NT2/D1 (cell line): ENCODE measurements around the gene DPP6.
"Not testable (repeated sequence)": the region's sequence is repeated elsewhere in the genome, so short reads cannot be mapped to it uniquely, and the experiment has no call there.

ENCODE experiments used
- DNase-seq: peaks from one replicate; pipeline ENCODE4 v3.0.0-alpha.2; 2011; ENCODE audit warnings: low read depth, low spot score
- H3K27me3 ChIP-seq: 2 replicates; pipeline ENCODE4 v1.6.0; 2011; ENCODE audit warnings: mild to moderate bottlenecking; ENCODE audit not compliant: insufficient read length, insufficient read depth
- H3K36me3 ChIP-seq: 2 replicates; pipeline ENCODE4 v1.6.1; 2011; ENCODE audit warnings: mild to moderate bottlenecking, low read length, mixed read lengths; ENCODE audit not compliant: insufficient read depth, insufficient read length
- H3K4me1 ChIP-seq: 2 replicates; pipeline ENCODE4 v1.5.1; 2011; ENCODE audit not compliant: insufficient read depth, insufficient read length
- H3K4me3 ChIP-seq: 2 replicates; pipeline ENCODE4 v1.5.1; 2011; ENCODE audit warnings: low read depth; ENCODE audit not compliant: insufficient read length
- H3K9ac ChIP-seq: 2 replicates; pipeline ENCODE4 v1.6.0; 2011; ENCODE audit warnings: low read depth; ENCODE audit not compliant: insufficient read length
- H3K9me3 ChIP-seq: 2 replicates; pipeline ENCODE4 v1.5.1; 2011; ENCODE audit warnings: mild to moderate bottlenecking, low read length; ENCODE audit not compliant: insufficient read depth

DPP6 gene

GRCh38 chr7:154051643-154052529 is at the start of gene DPP6:
DPP6 (plus strand) TSS chr7:154052398.
- H3K4me1 ChIP-seq, H3K9me3 ChIP-seq: not testable (repeated sequence)

GRCh38 chr7:154009423-154009911 is 42.7 kb upstream of the DPP6 start:
- H3K9me3 ChIP-seq, H3K9ac ChIP-seq, DNase-seq, H3K27me3 ChIP-seq, H3K4me3 ChIP-seq, H3K4me1 ChIP-seq, H3K36me3 ChIP-seq: not testable (repeated sequence)

More at GRCh38 chr7:154051643-154052529, at the start of gene DPP6:
- Histone ChIP-seq H3K9ac (peak within 1 kb of the TSS; percentile 42), H3K4me3 (peak within 1 kb of the TSS; percentile 34)
- DNase-seq, H3K27me3 ChIP-seq, H3K36me3 ChIP-seq: not testable (repeated sequence)

GRCh38 chr7:154010726-154011568 is 41.3 kb upstream of the DPP6 start:
- H3K4me3 ChIP-seq, H3K9ac ChIP-seq, H3K27me3 ChIP-seq, H3K4me1 ChIP-seq, DNase-seq, H3K9me3 ChIP-seq, H3K36me3 ChIP-seq: not testable (repeated sequence)

GRCh38 chr7:154012800-154013199 is 39.4 kb upstream of the DPP6 start:
- H3K9ac ChIP-seq, H3K4me1 ChIP-seq, H3K9me3 ChIP-seq, H3K4me3 ChIP-seq, DNase-seq, H3K36me3 ChIP-seq, H3K27me3 ChIP-seq: not testable (repeated sequence)

- not testable (repeated sequence) for H3K4me3 ChIP-seq, H3K4me1 ChIP-seq, H3K36me3 ChIP-seq, H3K27me3 ChIP-seq, H3K9ac ChIP-seq, H3K9me3 ChIP-seq, DNase-seq
These were observed 36.6 kb upstream of the DPP6 start for GRCh38 chr7:154015636-154016035.

GRCh38 chr7:154018354-154018753 is 33.8 kb upstream of the DPP6 start:
- H3K4me1 ChIP-seq, H3K9me3 ChIP-seq, H3K27me3 ChIP-seq, H3K9ac ChIP-seq, DNase-seq, H3K36me3 ChIP-seq, H3K4me3 ChIP-seq: not testable (repeated sequence)

- DNase-seq, H3K9me3 ChIP-seq, H3K4me1 ChIP-seq, H3K4me3 ChIP-seq, H3K9ac ChIP-seq, H3K27me3 ChIP-seq, H3K36me3 ChIP-seq: not testable (repeated sequence)
These were observed 24.4 kb upstream of the DPP6 start for GRCh38 chr7:154027805-154028204.

GRCh38 chr7:154030476-154031080 is 21.6 kb upstream of the DPP6 start:
- H3K4me3 ChIP-seq, H3K9me3 ChIP-seq, H3K36me3 ChIP-seq, DNase-seq, H3K9ac ChIP-seq, H3K27me3 ChIP-seq, H3K4me1 ChIP-seq: not testable (repeated sequence)

GRCh38 chr7:154039466-154040165 is 12.6 kb upstream of the DPP6 start:
- H3K4me1 ChIP-seq, H3K27me3 ChIP-seq, H3K36me3 ChIP-seq, DNase-seq, H3K9me3 ChIP-seq, H3K9ac ChIP-seq, H3K4me3 ChIP-seq: not testable (repeated sequence)

- DNase-seq, H3K27me3 ChIP-seq, H3K36me3 ChIP-seq, H3K9ac ChIP-seq, H3K9me3 ChIP-seq, H3K4me3 ChIP-seq, H3K4me1 ChIP-seq: not testable (repeated sequence)
These were observed 1.8 kb upstream of the DPP6 start for GRCh38 chr7:154050394-154050793.

GRCh38 chr7:154051006-154051642 is 1.1 kb upstream of the DPP6 start:
- H3K9me3 ChIP-seq, H3K4me1 ChIP-seq, H3K27me3 ChIP-seq, H3K9ac ChIP-seq, H3K4me3 ChIP-seq, H3K36me3 ChIP-seq, DNase-seq: not testable (repeated sequence)
